Fibroblast of villous mesenchyme (primary cell): ENCODE measurements around the gene SPARCL1. TPM values are rescaled to one million over a fixed set of nuclear protein-coding genes. Genes with fewer than 3 reads are reported as not detected.
A peak's percentile ranks its signal among the peaks of the same experiment; 100 is the strongest.

Experiments
- DNase-seq: peaks from one replicate; pipeline ENCODE4 v3.0.0-alpha.2; 2010; ENCODE audit warnings: low read depth
- H3K4me3 ChIP-seq: 2 replicates; pipeline ENCODE4 v1.5.1; 2011; ENCODE audit warnings: low read depth, mild to moderate bottlenecking, low read length
- total RNA-seq: library from RNA; depleted of rRNA; stranded (reverse); fragments of >200 nt; gene quantifications from 2 replicates; pipeline ENCODE4 v1.2.3, GENCODE V29; 2012
- TF ChIP-seq, protein P1 (sequence below): IDR thresholded peaks from 2 replicates; pipeline ENCODE4 v1.5.1; 2012; ENCODE audit warnings: low read depth, mild to moderate bottlenecking, low read length; ENCODE audit not compliant: insufficient read depth

Gene SPARCL1
- total RNA-seq, 1 donor: not detected

DNA sequence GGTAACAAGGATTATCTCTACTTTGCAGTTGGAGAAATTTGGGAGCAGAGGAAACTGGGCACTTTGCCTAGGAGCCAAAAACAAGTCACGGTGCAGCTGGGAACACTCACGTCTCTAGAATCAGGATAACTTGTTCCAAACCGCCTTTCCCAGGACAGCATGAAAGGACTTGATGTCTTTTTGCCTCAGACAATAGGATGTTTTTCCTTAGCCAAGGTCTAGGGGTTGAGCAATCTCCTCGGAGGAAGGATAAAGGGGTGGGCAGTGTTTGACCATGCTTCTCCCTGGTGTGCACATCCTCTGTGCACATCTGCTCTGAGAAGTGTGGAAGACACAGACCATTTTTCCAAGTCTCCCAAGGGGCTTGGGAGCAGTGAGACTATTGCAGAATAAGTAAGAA, 1.7 kb upstream of the SPARCL1 start:
- peak; percentile 52 for DNase-seq
- H3K4me3 ChIP-seq: no peak overlapping the region
- TF ChIP-seq, protein P1, sequence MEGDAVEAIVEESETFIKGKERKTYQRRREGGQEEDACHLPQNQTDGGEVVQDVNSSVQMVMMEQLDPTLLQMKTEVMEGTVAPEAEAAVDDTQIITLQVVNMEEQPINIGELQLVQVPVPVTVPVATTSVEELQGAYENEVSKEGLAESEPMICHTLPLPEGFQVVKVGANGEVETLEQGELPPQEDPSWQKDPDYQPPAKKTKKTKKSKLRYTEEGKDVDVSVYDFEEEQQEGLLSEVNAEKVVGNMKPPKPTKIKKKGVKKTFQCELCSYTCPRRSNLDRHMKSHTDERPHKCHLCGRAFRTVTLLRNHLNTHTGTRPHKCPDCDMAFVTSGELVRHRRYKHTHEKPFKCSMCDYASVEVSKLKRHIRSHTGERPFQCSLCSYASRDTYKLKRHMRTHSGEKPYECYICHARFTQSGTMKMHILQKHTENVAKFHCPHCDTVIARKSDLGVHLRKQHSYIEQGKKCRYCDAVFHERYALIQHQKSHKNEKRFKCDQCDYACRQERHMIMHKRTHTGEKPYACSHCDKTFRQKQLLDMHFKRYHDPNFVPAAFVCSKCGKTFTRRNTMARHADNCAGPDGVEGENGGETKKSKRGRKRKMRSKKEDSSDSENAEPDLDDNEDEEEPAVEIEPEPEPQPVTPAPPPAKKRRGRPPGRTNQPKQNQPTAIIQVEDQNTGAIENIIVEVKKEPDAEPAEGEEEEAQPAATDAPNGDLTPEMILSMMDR: no peak

GRCh38 chr4:87530229-87530628, 1.1 kb upstream of the SPARCL1 start:
- no peak for DNase-seq
- TF ChIP-seq, protein P1: no peak
- H3K4me3 ChIP-seq: no peak overlapping the region

DNA sequence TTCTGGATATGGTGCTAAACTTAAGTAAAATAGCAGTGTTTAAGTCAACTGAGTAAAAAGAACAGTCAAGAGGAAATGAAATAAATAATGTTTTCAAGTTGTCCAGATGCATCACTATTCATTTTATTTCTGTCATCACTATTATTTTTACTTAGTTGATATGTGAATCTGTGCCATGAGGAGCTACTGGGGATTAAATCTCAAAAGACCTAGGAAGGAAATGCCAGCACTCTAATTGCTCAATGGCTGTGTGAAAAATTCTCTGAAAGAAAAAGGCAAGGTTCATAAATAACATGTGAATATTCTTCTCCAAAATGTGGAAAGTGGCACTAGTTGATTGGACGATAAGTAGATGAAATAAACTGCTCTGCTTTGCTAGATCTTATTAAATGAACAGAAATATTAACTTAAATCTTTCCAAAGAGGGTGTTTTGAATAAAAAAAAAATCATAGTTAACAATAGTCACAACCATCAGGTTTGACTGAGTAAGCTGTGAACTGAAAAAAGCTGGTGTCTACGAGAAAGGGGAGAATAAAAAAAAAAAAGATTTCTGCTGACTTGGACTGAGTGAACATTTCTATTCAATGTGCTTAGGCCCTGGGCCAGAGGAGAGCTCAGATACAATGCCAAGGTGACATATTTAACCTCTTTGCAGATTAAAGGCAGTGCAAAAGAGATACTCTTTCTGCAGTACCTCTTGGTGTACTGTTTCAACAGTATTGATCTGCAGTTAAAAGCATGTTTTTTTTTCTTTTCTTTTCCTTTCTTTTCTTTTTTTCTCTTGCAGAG, 1.6 kb downstream of the SPARCL1 start:
- no peak for DNase-seq
- no peak overlapping the region for H3K4me3 ChIP-seq
- TF ChIP-seq, protein P1: no peak

GRCh38 chr4:87525636-87526295, 3.4 kb downstream of the SPARCL1 start:
- peak; percentile 76 for DNase-seq
- no peak overlapping the region for H3K4me3 ChIP-seq

DNA sequence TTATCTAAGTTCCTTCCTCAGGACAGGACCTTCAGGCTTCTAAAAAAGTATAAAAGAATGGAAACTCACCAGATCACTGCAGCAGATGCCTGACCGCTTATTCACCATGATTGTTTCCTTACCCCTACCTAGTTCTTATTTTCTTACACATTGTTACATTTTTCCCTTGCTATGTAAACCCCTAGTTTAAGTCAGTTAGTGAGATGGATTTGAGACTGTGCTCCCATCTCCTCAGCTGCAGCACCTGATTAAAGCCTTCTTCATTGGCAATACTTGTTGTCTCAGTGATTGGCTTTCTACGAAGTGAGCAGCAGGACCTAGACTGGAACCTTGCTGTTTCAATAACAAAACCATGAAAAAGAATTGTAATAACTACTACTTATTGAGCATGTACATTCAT, 4.7 kb downstream of the SPARCL1 start:
- DNase-seq: no peak
- TF ChIP-seq, protein P1: no peak
- no peak overlapping the region for H3K4me3 ChIP-seq

More at GRCh38 chr4:87525636-87526295, 3.4 kb downstream of the SPARCL1 start:
- TF ChIP-seq, protein P1: no peak

- H3K4me3 ChIP-seq: no peak overlapping the region
- TF ChIP-seq, protein P1: no peak
- DNase-seq: no peak
Observed at GRCh38 chr4:87523307-87523706, 5.9 kb downstream of the SPARCL1 start.
